SK-N-SH (cell line): Measurements from ENCODE around the gene SEPTIN2. TPM values are rescaled to one million over a fixed set of nuclear protein-coding genes. Genes with fewer than 3 reads are reported as not detected.

Experiments
- CTCF ChIA-PET: fragments of 300-600, 350-600 bp; formaldehyde crosslinking; extraction: SDS; loops from one replicate; lab custom pipeline; 2021; lab: Yijun Ruan, JAX
- POLR2A ChIA-PET: fragments of 350-600 bp; sonication (Branson Sonifier 250); formaldehyde crosslinking; extraction: SDS; loops from one replicate; lab custom pipeline; 2020; ENCODE audit warnings: antibody characterized with exemption, inconsistent platforms; lab: Yijun Ruan, JAX
- DNase-seq: peaks from one replicate; pipeline ENCODE4 v3.0.0; 2012
- H2AFZ ChIP-seq: fragments of 200-600 bp; sonication (generic); 2 replicates; pipeline ENCODE4 v1.8.1; 2016; ENCODE audit warnings: antibody characterized with exemption, mild to moderate bottlenecking, low read depth
- H3F3A ChIP-seq: fragments of 200-600 bp; sonication (generic); replicated peaks from 2 replicates; pipeline ENCODE3; 2016; ENCODE audit warnings: antibody characterized with exemption, mild to moderate bottlenecking; ENCODE audit not compliant: insufficient read depth
- H3K27ac ChIP-seq, 2 experiments: fragments of 200-500 bp in 1 of 2; fragments of 200-600 bp in 1 of 2; sonication (Bioruptor generic) in 1 of 2; sonication (generic), shearing (Covaris generic) in 1 of 2; 2 replicates each; pipeline versions ENCODE4 v1.5.1 to v1.6.1; 2014 to 2016; ENCODE audit warnings: low read depth in 2 of 2, inconsistent platforms in 1 of 2, low read length in 1 of 2, mild to moderate bottlenecking in 1 of 2, mixed read lengths in 1 of 2
- H3K27me3 ChIP-seq: fragments of 200-600 bp; sonication (generic), shearing (Covaris generic); 2 replicates; pipeline ENCODE4 v1.6.1; 2016; ENCODE audit warnings: mixed run types; ENCODE audit not compliant: insufficient read depth
- H3K36me3 ChIP-seq, 2 experiments: fragments of 200-500 bp in 1 of 2; fragments of 200-600 bp in 1 of 2; sonication (Bioruptor generic) in 1 of 2; sonication (generic) in 1 of 2; replicated peaks in 1 of 2; 2 replicates each; pipeline versions ENCODE3 to v1.5.1; 2014 to 2016; ENCODE audit warnings: low read length in 1 of 2, mild to moderate bottlenecking in 1 of 2; ENCODE audit not compliant: insufficient read depth in 2 of 2, control insufficient read depth in 1 of 2
- H3K4me1 ChIP-seq, 2 experiments: fragments of 200-500 bp in 1 of 2; fragments of 200-600 bp in 1 of 2; sonication (Bioruptor generic) in 1 of 2; sonication (generic), shearing (Covaris generic) in 1 of 2; 2 replicates each; pipeline versions ENCODE4 v1.5.1 to v1.6.1; 2014 to 2016; ENCODE audit warnings: low read depth in 1 of 2, low read length in 1 of 2, mixed run types in 1 of 2; ENCODE audit not compliant: insufficient read depth in 2 of 2, control insufficient read depth in 1 of 2
- H3K4me2 ChIP-seq: fragments of 200-600 bp; sonication (generic), shearing (Covaris generic); 2 replicates; pipeline ENCODE4 v1.6.1; 2017; ENCODE audit warnings: mixed run types
- H3K4me3 ChIP-seq, 2 experiments: fragments of 200-500 bp in 1 of 2; fragments of 200-600 bp in 1 of 2; sonication (Bioruptor generic) in 1 of 2; sonication (generic), shearing (Covaris generic) in 1 of 2; 2 replicates each; pipeline versions ENCODE4 v1.5.1 to v1.8.1; 2014 to 2016; ENCODE audit warnings: low read depth in 2 of 2, inconsistent platforms in 1 of 2, low read length in 1 of 2, mild to moderate bottlenecking in 1 of 2, mixed read lengths in 1 of 2, moderate library complexity in 1 of 2
- H3K79me2 ChIP-seq: fragments of 200-600 bp; sonication (generic); 2 replicates; pipeline ENCODE4 v1.8.1; 2017; ENCODE audit warnings: mild to moderate bottlenecking; ENCODE audit not compliant: insufficient read depth
- H3K9ac ChIP-seq: fragments of 200-600 bp; sonication (generic); 2 replicates; pipeline ENCODE4 v1.6.1; 2017; ENCODE audit warnings: mixed run types
- H3K9me2 ChIP-seq: fragments of 200-600 bp; sonication (generic); 2 replicates; pipeline ENCODE4 v1.6.1; 2017; ENCODE audit warnings: mixed run types
- H3K9me3 ChIP-seq: fragments of 200-600 bp; sonication (generic); 2 replicates; pipeline ENCODE4 v1.6.1; 2017; ENCODE audit warnings: mixed run types, mild to moderate bottlenecking, moderate library complexity
- H4K20me1 ChIP-seq: fragments of 200-600 bp; sonication (generic); 2 replicates; pipeline ENCODE4 v1.6.1; 2017; ENCODE audit warnings: mild to moderate bottlenecking, mixed run types; ENCODE audit not compliant: insufficient read depth
- CHD2 ChIP-seq: fragments of 150-350 bp; IDR thresholded peaks from 2 replicates; pipeline ENCODE4 v1.6.1; 2018; ENCODE audit warnings: low read length; ENCODE audit not compliant: partially characterized antibody
- ELF1 ChIP-seq: IDR thresholded peaks from 2 replicates; pipeline ENCODE4 v1.4.0; 2012
- EP300 ChIP-seq, 2 experiments: IDR thresholded peaks; 2 replicates each; pipeline versions ENCODE4 v1.4.0 to v1.6.1; 2012; ENCODE audit warnings: borderline replicate concordance in 1 of 2, low read depth in 1 of 2, low read length in 1 of 2
- EZH2phosphoT487 ChIP-seq: fragments of 200-600 bp; sonication (generic); IDR thresholded peaks from 2 replicates; pipeline ENCODE4 v1.6.1; 2017; ENCODE audit warnings: low read depth, mixed run types, mild to moderate bottlenecking, antibody characterized with exemption, moderate library complexity, borderline replicate concordance
- FOXJ3 ChIP-seq: sonication (generic); formaldehyde crosslinking; IDR thresholded peaks from 2 replicates; pipeline ENCODE4 v1.5.1; 2020; ENCODE audit warnings: mild to moderate bottlenecking, missing genetic modification reagents
- GABPA ChIP-seq: IDR thresholded peaks from 2 replicates; pipeline ENCODE4 v1.4.0; 2012; ENCODE audit warnings: low read depth, mild to moderate bottlenecking
- JUND ChIP-seq: IDR thresholded peaks from 2 replicates; pipeline ENCODE4 v1.4.0; 2012
- MXI1 ChIP-seq: IDR thresholded peaks from 2 replicates; pipeline ENCODE4 v1.6.1; 2012; ENCODE audit warnings: mild to moderate bottlenecking, low read depth, low read length, improper control_type of control experiment
- NRF1 ChIP-seq: IDR thresholded peaks from 2 replicates; pipeline ENCODE4 v1.6.1; 2012; ENCODE audit warnings: low read depth, mild to moderate bottlenecking, low read length
- POLR2AphosphoS5 ChIP-seq: IDR thresholded peaks from 2 replicates; pipeline ENCODE4 v1.6.1; 2012; ENCODE audit warnings: low read depth, low read length
- RFX5 ChIP-seq: IDR thresholded peaks from 2 replicates; pipeline ENCODE4 v1.6.1; 2012; ENCODE audit warnings: mild to moderate bottlenecking, improper control_type of control experiment, low read length
- SMC3 ChIP-seq: IDR thresholded peaks from 2 replicates; pipeline ENCODE4 v1.6.1; 2012; ENCODE audit warnings: low read depth, low read length, improper control_type of control experiment
- TAF1 ChIP-seq: IDR thresholded peaks from 2 replicates; pipeline ENCODE4 v1.6.1; 2012; ENCODE audit warnings: low read depth, mild to moderate bottlenecking, low read length, moderate library complexity, borderline replicate concordance
- TEAD4 ChIP-seq: IDR thresholded peaks from 2 replicates; pipeline ENCODE4 v1.4.0; 2012; ENCODE audit warnings: mild to moderate bottlenecking, borderline replicate concordance; ENCODE audit not compliant: insufficient read depth
- WGBS: methylation state at CpG from one replicate; pipeline ENCODE4 v1.1.6; 2017; ENCODE audit warnings: low lambda C conversion rate; 5-methylcytosine and 5-hydroxymethylcytosine counted together
- polyA plus RNA-seq, 3 experiments: library from polyadenylated mRNA; depleted of rRNA; stranded (reverse); fragments of >200 nt; gene quantifications; 2 replicates each; pipeline ENCODE4 v1.2.3, GENCODE V29; 2012
- TF ChIP-seq, protein P1 (sequence below): IDR thresholded peaks from 2 replicates; pipeline ENCODE4 v1.4.0; 2012; ENCODE audit warnings: low read depth
- TF ChIP-seq, protein P2 (sequence below): fragments of 150-350 bp; IDR thresholded peaks from 2 replicates; pipeline ENCODE4 v1.6.1; 2017; ENCODE audit warnings: antibody characterized with exemption, low read length, low read depth, borderline replicate concordance
- TF ChIP-seq, protein P3 (sequence below): fragments of 200-600 bp; sonication (generic); IDR thresholded peaks from 2 replicates; pipeline ENCODE4 v1.6.1; 2017; ENCODE audit warnings: antibody characterized with exemption, mild to moderate bottlenecking, moderate library complexity
- TF ChIP-seq, protein P4 (sequence below): IDR thresholded peaks from 2 replicates; pipeline ENCODE4 v1.4.0; 2012; ENCODE audit warnings: low read depth, borderline replicate concordance

SEPTIN2 gene
- polyA plus RNA-seq, 1 of the 3 experiments (the other 2 are of a cell fraction) = 226 TPM

DNA sequence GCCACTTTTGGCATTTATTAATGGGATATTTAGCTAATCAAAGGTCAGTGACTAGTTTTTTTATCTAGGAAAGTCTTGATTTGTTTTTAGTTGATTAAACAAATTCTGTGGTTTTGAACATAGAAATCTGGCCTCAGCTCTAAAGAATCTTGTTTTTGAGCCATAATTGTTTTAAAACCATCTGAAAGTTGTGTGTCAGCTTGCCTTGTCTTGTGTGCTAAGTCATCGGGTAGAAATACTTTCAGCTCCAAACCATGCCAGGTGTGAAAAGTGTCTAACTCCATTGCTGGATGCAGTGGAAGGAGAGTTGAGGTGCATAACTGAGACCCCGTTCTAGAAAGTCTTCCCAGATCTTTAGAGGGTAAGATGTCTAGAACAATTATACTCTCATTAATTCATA lies 63.1 kb downstream of the SEPTIN2 start:
- 93% methylated on average over 2 of the region's 2 CpGs for WGBS
- H3K27me3 ChIP-seq = no peaks in the 10 kb centered on the region
- TF ChIP-seq RFX5 (no peak), TEAD4 (no peak), FOXJ3 (CRISPR knock-in tag) (no peak), POLR2AphosphoS5 (no peak), CHD2 (no peak), EP300 (IDR thresholded peaks at IDR 0.05; ENCODE audit: borderline replicate concordance in 1 of 2, low read depth in 1 of 2, low read length in 1 of 2) (no peak), EZH2phosphoT487 (no peak), ELF1 (no peak), SMC3 (no peak), MXI1 (no peak), NRF1 (no peak), GABPA (no peak), JUND (no peak), TAF1 (no peak)
- TF ChIP-seq, protein P1, sequence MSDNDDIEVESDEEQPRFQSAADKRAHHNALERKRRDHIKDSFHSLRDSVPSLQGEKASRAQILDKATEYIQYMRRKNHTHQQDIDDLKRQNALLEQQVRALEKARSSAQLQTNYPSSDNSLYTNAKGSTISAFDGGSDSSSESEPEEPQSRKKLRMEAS = no peak
- TF ChIP-seq, protein P2, sequence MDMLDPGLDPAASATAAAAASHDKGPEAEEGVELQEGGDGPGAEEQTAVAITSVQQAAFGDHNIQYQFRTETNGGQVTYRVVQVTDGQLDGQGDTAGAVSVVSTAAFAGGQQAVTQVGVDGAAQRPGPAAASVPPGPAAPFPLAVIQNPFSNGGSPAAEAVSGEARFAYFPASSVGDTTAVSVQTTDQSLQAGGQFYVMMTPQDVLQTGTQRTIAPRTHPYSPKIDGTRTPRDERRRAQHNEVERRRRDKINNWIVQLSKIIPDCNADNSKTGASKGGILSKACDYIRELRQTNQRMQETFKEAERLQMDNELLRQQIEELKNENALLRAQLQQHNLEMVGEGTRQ = no peak
- TF ChIP-seq, protein P3, sequence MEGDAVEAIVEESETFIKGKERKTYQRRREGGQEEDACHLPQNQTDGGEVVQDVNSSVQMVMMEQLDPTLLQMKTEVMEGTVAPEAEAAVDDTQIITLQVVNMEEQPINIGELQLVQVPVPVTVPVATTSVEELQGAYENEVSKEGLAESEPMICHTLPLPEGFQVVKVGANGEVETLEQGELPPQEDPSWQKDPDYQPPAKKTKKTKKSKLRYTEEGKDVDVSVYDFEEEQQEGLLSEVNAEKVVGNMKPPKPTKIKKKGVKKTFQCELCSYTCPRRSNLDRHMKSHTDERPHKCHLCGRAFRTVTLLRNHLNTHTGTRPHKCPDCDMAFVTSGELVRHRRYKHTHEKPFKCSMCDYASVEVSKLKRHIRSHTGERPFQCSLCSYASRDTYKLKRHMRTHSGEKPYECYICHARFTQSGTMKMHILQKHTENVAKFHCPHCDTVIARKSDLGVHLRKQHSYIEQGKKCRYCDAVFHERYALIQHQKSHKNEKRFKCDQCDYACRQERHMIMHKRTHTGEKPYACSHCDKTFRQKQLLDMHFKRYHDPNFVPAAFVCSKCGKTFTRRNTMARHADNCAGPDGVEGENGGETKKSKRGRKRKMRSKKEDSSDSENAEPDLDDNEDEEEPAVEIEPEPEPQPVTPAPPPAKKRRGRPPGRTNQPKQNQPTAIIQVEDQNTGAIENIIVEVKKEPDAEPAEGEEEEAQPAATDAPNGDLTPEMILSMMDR = no peak
- TF ChIP-seq, protein P4, sequence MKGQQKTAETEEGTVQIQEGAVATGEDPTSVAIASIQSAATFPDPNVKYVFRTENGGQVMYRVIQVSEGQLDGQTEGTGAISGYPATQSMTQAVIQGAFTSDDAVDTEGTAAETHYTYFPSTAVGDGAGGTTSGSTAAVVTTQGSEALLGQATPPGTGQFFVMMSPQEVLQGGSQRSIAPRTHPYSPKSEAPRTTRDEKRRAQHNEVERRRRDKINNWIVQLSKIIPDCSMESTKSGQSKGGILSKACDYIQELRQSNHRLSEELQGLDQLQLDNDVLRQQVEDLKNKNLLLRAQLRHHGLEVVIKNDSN = no peak
- TF ChIP-seq, all 33 proteins: peak for 0
- CTCF ChIA-PET = interaction anchor here (1.5 kb wide), 1 partner anchor 20 kb away, joined by 4 read pairs; no protein-coding TSS in a partner anchor
- Histone ChIP-seq H3K9me3 (no peaks in the 10 kb centered on the region), H3K4me3 (no peak overlapping the region), H3K9me2 (no peaks in the 10 kb centered on the region), H3K4me1 (peaks cover 8 to 12% of the 10 kb centered on the region in 2 experiments), H3K36me3 (peaks cover 5 to 10% of the 10 kb centered on the region in 2 experiments), H3K79me2 (peaks cover 79% of the 10 kb centered on the region; the same call in 1 of the 2 replicates), H3K9ac (no peak overlapping the region), H3F3A (peaks cover 3% of the 10 kb centered on the region), H4K20me1 (peaks cover 4% of the 10 kb centered on the region; the same call in 1 of the 2 replicates), H2AFZ (no peak overlapping the region), H3K4me2 (no peak overlapping the region; the same call in 1 of the 2 replicates), H3K27ac (peak overlapping the region; percentile 40 to 71; a peak in 2 of 4 replicates)
- POLR2A ChIA-PET = no interaction called here
- no peak for DNase-seq
